SH-SY5Y (cell line): ENCODE results near the gene CD274.

Experiments used
- GATA2 ChIP-seq: IDR thresholded peaks from 2 replicates; pipeline ENCODE4 v1.6.1; 2011; ENCODE audit warnings: mild to moderate bottlenecking, low read depth, low read length
- GATA3 ChIP-seq: IDR thresholded peaks from 2 replicates; pipeline ENCODE4 v1.6.1; 2011; ENCODE audit warnings: low read depth, mild to moderate bottlenecking, low read length, moderate library complexity

GRCh38 chr9:5515261-5515650, 64.9 kb downstream of the CD274 start:
- no peak for TF ChIP-seq GATA2
- no peak for TF ChIP-seq GATA3
